ENCODE measurements around the gene KRT14.
"Not testable (repeated sequence)": the region's sequence is repeated elsewhere in the genome, so short reads cannot be mapped to it uniquely, and the experiment has no call there.

KRT14 gene

DNA sequence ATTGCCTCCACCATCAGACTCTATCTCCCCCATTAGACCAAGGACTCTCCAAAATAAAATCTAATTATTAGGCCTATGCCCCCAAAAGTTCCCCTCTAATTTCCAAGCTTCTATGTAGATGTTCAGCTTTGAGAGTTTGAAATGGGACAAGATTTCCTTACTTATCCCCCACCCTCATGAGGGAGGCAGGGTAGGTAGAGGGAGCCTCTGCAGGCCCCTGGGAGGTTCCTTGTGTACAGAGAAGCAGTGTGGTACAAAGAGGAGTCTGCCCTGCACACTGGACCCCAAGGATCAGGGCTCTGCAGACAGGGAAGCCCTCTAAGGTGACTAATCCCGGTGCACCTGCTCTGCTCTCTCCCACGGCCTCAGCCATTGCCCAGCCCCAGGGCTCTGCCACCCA, 35.2 kb upstream of the KRT14 start:
- Mint-ChIP-seq H3K4me3 (no peak overlapping the region), H3K36me3 (ENCODE audit: low read depth) (no peaks in the 10 kb centered on the region), H3K9me3 (no peaks in the 10 kb centered on the region), H3K4me1 (peaks cover 44% of the 10 kb centered on the region), H3K27ac (no peak overlapping the region), H3K27me3 (ENCODE audit: low read depth, poor library complexity) (peaks cover 8% of the 10 kb centered on the region)
- no peak for DNase-seq
- TF ChIP-seq, protein P1, sequence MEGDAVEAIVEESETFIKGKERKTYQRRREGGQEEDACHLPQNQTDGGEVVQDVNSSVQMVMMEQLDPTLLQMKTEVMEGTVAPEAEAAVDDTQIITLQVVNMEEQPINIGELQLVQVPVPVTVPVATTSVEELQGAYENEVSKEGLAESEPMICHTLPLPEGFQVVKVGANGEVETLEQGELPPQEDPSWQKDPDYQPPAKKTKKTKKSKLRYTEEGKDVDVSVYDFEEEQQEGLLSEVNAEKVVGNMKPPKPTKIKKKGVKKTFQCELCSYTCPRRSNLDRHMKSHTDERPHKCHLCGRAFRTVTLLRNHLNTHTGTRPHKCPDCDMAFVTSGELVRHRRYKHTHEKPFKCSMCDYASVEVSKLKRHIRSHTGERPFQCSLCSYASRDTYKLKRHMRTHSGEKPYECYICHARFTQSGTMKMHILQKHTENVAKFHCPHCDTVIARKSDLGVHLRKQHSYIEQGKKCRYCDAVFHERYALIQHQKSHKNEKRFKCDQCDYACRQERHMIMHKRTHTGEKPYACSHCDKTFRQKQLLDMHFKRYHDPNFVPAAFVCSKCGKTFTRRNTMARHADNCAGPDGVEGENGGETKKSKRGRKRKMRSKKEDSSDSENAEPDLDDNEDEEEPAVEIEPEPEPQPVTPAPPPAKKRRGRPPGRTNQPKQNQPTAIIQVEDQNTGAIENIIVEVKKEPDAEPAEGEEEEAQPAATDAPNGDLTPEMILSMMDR (IDR thresholded peaks at IDR 0.05) = no peak

DNA sequence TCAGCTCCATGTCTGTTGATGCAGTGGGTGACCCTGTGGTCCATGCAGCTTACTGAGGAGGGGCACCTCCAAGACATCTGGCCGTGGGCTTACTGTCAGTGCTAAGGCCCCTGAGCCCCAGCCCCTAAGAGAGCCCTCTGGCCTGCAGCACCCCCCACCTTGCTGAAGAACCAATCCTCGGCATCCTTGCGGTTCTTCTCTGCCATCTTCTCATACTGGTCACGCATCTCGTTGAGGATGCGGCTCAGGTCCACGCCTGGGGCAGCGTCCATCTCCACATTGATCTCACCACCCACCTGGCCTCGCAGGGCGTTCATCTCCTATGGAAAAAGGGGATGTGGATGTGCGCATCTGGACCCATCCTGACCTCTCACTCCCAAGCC, 34.7 kb upstream of the KRT14 start:
- H3K36me3 Mint-ChIP-seq (ENCODE audit: low read depth); H3K27ac Mint-ChIP-seq; H3K4me3 Mint-ChIP-seq; DNase-seq; H3K27me3 Mint-ChIP-seq (ENCODE audit: low read depth, poor library complexity); H3K9me3 Mint-ChIP-seq: not testable (repeated sequence)
- peaks cover 48% of the 10 kb centered on the region for H3K4me1 Mint-ChIP-seq

DNA sequence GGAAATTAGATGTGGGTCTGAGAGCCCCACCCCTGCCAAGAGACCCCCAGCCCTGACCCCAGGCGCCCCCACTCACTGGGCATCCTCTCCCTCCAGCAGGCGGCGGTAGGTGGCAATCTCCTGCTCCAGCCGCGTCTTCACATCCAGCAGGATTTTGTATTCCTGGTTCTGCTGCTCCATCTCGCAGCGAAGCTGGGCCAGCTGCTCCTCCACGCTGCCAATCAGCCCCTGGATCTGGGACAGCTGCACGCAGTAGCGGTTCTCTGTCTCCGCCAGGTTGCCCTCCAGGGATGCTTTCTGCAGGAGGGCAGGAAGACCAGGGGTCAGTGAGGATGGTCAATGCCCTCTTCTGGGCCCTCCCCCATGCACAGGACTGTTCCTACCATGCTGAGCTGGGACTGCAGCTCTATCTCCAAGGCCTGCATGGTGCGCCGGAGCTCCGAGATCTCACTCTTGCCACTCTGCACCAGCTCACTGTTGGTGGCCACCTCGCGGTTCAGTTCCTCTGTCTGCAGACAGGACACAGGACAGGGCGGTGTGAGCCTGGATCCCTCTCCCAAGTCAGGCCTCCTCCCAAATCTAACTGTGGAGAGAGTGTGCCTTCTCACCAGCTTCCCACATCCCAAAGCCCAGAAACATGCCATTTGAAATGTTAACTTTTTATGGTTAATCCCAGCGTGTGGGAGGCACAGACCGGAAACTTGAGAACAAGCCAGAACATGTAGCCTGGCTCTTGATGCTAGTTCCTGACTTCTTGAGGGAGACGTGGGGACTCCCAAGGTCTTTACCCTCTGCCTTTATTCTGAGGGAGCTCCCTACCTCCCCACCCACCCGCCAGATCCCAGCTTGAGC, 34.1 kb upstream of the KRT14 start:
- Mint-ChIP-seq H3K36me3 (ENCODE audit: low read depth) (no peaks in the 10 kb centered on the region), H3K4me3 (no peak overlapping the region), H3K4me1 (peaks cover 46% of the 10 kb centered on the region), H3K27ac (no peak overlapping the region), H3K9me3 (no peaks in the 10 kb centered on the region), H3K27me3 (ENCODE audit: low read depth, poor library complexity) (peaks cover 8% of the 10 kb centered on the region)
- TF ChIP-seq, protein P1 (IDR thresholded peaks at IDR 0.05) = no peak
- DNase-seq = no peak

DNA sequence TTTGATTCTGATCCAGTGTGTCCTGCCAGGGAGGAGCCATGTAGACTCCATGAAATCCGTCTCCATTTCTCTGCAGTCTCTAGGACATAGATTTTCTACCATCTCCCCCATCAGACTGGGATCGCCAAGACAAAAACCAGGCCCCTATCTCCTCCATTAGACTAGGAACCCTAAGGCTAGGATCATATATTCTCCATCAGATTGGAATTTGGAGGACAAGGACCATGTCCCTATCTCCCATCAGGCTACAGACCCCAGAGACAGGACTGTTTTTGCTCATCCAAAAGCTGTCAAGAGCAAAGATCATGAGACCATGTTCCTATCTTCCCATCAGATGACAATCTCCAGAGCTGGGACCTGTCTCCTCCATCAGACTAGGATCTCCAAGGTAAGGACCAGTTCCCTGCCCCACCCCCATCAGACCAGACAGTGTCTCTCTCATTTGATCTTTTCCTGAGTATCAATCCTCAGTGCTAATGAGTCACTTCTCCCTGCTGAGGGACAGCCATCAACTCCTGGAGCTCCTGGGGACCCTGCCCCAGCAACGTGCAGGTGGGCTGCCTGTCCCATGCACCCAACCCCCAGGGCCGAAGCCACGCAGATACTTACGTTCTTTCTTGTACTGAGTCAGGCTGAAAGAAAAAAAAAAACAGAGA, 33.4 kb upstream of the KRT14 start:
- peaks cover 51% of the 10 kb centered on the region for H3K4me1 Mint-ChIP-seq
- not testable (repeated sequence) for H3K4me3 Mint-ChIP-seq; H3K27me3 Mint-ChIP-seq (ENCODE audit: low read depth, poor library complexity); H3K9me3 Mint-ChIP-seq; DNase-seq; H3K36me3 Mint-ChIP-seq (ENCODE audit: low read depth)
- H3K27ac Mint-ChIP-seq = peak overlapping the region; percentile 34

DNA sequence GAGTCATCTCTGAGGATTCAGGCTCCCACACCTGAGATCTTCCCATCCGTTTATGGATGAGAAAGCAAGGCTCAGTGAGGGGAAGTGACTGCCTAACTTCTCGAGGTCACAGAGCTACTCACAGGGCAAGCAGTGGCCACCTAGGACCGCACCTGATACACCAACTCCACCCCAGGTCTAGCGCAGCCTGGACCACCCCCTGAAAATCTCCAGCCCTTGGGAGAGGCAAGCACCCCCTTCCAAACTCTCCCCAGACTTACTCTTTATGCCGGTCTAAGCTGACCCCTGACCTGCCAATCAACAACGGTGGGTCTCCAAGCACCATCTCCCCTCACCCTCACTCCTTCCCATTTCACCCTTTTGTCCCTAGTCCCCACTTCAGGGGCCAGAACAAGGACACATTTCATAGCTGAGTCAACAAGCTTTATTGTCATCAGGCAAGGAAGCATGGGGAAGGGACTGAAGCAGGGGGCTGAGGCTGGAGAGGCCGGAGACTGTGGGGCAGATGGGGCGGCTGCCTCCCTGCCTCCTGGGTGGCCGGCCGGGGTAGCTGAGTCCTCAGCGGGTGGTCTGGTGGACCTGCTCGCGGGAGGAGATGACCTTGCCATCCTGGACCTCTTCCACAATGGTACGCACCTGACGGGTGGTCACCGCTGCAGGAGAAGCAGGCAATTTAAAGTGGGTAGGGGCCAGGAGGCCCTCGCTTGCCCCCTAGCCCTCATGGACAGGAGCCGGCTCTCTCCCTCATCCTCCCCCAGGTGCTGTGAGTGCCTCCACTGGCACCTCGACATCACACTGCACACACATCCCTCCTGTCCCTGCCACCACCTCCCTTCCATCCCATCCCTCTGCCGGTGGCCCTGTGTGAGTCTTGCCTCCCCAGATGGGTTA, 32.6 kb upstream of the KRT14 start:
- TF ChIP-seq, protein P1 (IDR thresholded peaks at IDR 0.05) = no peak
- peaks cover 55% of the 10 kb centered on the region for H3K4me1 Mint-ChIP-seq
- no peak overlapping the region for H3K27ac Mint-ChIP-seq
- no peak for DNase-seq
- H3K36me3 Mint-ChIP-seq (ENCODE audit: low read depth) = no peaks in the 10 kb centered on the region
- peaks cover 8% of the 10 kb centered on the region for H3K27me3 Mint-ChIP-seq (ENCODE audit: low read depth, poor library complexity)
- no peak overlapping the region for H3K4me3 Mint-ChIP-seq
- H3K9me3 Mint-ChIP-seq = no peaks in the 10 kb centered on the region

DNA sequence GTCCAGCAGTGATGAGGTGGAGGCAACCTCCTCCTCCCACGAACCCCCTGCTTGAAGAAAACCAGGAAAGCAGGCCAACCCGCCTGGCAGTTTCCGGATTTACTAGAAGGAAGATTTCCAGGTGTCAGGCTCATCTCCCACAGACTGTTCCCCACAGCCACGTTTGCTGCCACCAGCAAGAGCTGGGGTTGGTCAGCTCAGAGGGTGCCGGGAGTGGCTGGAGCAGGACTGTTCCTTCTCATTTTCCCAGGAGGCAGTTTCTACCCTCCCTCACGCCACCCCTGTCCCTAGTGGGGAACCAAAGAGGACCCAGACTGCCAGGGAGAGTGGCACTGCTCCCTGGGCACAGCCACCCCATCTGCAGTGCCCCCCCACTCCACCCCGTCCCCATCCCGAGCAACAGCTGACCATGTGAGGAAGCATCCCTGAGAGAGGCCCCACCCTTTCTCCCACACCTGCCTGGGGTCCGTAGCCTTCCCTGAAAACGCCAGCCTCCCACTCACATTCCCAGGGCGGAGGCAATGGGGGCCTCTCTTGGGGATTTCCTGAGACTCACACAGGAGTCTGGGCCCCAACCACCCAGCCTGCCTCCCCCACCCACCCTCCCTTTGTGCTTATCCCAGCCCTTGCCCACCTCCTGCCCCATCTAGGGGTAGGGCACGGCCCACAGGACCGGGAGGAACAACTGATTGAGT, 31.8 kb upstream of the KRT14 start:
- Mint-ChIP-seq H3K36me3 (ENCODE audit: low read depth) (no peaks in the 10 kb centered on the region), H3K27ac (no peak overlapping the region), H3K9me3 (no peaks in the 10 kb centered on the region), H3K27me3 (ENCODE audit: low read depth, poor library complexity) (peaks cover 11% of the 10 kb centered on the region), H3K4me3 (no peak overlapping the region), H3K4me1 (peaks cover 55% of the 10 kb centered on the region)
- DNase-seq = no peak
- TF ChIP-seq, protein P1 (IDR thresholded peaks at IDR 0.05) = no peak
